ENCODE measurements around the gene SERGEF. TPM values are rescaled to one million over a fixed set of nuclear protein-coding genes. Genes with fewer than 3 reads are reported as not detected.

The SERGEF gene
- total and polyA plus RNA-seq, 4 donors: 20.2 to 85.0 (median 26.9) TPM

DNA sequence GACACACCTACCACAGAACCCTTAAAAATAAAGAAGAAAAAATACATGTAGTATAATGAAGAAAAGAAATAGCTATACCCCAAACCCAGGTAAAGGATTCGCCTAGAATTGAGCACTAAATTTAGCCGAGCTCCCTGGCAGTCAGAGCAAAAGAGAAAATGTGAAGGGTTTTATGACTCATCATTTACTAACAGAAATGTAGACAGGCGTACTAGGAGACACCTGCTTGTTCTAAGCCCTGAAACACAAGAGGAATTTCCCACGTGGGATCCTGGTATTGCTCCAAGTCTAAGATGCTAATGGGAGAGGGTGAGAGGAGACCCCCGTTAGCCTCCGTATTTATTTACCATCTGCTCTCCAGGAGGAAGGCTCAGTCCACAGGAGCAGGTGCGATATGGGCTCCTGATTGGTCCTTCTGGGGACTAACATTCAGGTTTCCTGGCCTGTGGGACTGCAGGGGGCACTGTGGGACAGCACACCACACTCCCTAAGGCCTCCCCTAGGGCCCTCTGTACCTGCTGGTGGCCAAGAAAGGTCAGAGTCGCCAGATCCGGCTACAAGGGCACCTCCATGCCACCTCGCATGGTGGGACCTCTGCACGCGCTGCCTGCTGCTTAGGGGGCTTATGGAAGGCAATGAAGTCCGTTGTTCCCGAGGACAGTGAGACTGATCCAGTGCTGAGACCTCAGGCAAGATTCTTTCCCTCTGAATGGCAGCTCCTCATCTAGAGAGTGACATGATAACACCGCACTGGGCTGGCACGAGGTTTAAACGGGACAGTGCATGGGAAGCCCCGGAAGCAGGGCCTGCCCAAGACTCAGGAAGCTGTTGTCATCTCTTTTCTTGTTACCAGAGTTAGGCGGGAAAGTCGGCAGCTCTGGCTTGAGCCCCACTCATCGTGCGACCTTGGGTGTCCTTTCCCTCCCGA is 252.5 kb downstream of the SERGEF start:
- 56 to 63% methylated on average over 23 of the region's 23 CpGs for WGBS, 2 donors
- Histone ChIP-seq H3K9ac (ENCODE audit: insufficient read depth in 1 of 2, low read length in 2 of 2) (no peak overlapping the region), H3K4me3 (no peak overlapping the region), H3K27me3 (ENCODE audit: control insufficient read depth in 3 of 3, insufficient read depth in 3 of 3, low read length in 2 of 3) (no peaks in the 10 kb centered on the region), H3K9me3 (ENCODE audit: control insufficient read depth in 4 of 4, insufficient read depth in 3 of 4, low read length in 3 of 4) (no peaks in the 10 kb centered on the region), H3K27ac (ENCODE audit: low read depth in 1 of 2, low read length in 1 of 2) (no peak overlapping the region), H3K4me1 (ENCODE audit: control insufficient read depth in 5 of 5, insufficient read depth in 5 of 5, low read length in 5 of 5) (no peaks in the 10 kb centered on the region), H3K36me3 (ENCODE audit: control insufficient read depth in 4 of 4, insufficient read depth in 4 of 4, low read length in 4 of 4) (no peaks in the 10 kb centered on the region)
- DNase-seq (peak in 1 of 3 donors; percentile 28), ATAC-seq (ENCODE audit: insufficient read depth, low FRiP score) (peak; percentile 62)
- TF ChIP-seq, protein P1, sequence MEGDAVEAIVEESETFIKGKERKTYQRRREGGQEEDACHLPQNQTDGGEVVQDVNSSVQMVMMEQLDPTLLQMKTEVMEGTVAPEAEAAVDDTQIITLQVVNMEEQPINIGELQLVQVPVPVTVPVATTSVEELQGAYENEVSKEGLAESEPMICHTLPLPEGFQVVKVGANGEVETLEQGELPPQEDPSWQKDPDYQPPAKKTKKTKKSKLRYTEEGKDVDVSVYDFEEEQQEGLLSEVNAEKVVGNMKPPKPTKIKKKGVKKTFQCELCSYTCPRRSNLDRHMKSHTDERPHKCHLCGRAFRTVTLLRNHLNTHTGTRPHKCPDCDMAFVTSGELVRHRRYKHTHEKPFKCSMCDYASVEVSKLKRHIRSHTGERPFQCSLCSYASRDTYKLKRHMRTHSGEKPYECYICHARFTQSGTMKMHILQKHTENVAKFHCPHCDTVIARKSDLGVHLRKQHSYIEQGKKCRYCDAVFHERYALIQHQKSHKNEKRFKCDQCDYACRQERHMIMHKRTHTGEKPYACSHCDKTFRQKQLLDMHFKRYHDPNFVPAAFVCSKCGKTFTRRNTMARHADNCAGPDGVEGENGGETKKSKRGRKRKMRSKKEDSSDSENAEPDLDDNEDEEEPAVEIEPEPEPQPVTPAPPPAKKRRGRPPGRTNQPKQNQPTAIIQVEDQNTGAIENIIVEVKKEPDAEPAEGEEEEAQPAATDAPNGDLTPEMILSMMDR (IDR thresholded peaks at IDR 0.05; ENCODE audit: control extremely low read depth, extremely low read depth): peak; percentile 15

DNA sequence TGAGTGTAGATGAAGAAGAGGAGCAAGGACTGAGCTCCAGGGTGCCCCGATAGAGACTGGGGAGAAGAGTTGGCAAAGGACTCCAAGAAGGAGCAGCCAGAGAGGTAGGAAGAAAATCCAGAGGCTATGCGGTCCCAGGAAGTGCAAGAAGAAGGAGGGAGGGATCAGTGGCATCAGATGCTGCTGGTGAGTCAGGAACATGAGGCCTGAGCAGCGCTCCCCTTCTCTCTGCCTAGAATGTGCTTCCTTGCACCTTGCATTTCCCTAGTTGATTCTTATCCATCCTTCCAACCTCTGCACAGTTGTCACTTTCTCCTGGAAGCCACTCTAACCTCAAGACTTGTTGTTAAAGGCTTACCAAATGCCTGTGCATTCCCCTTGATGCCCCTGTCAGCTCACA is 257.0 kb downstream of the SERGEF start:
- no peak for DNase-seq
- Histone ChIP-seq H3K9me3 (ENCODE audit: control insufficient read depth in 4 of 4, insufficient read depth in 3 of 4, low read length in 3 of 4) (no peaks in the 10 kb centered on the region), H3K4me1 (ENCODE audit: control insufficient read depth in 5 of 5, insufficient read depth in 5 of 5, low read length in 5 of 5) (no peaks in the 10 kb centered on the region), H3K36me3 (ENCODE audit: control insufficient read depth in 4 of 4, insufficient read depth in 4 of 4, low read length in 4 of 4) (no peaks in the 10 kb centered on the region), H3K27ac (ENCODE audit: low read depth in 1 of 2, low read length in 1 of 2) (no peak overlapping the region), H3K9ac (ENCODE audit: insufficient read depth in 1 of 2, low read length in 2 of 2) (no peak overlapping the region), H3K4me3 (no peak overlapping the region), H3K27me3 (ENCODE audit: control insufficient read depth in 3 of 3, insufficient read depth in 3 of 3, low read length in 2 of 3) (peaks cover 0 to 5% (median 0%) of the 10 kb centered on the region in 3 donors)
- 77 to 83% methylated on average over 3 of the region's 3 CpGs for WGBS, 2 donors
- TF ChIP-seq, protein P1 (IDR thresholded peaks at IDR 0.05; ENCODE audit: control extremely low read depth, extremely low read depth): no peak
- no peak for ATAC-seq (ENCODE audit: insufficient read depth, low FRiP score)

DNA sequence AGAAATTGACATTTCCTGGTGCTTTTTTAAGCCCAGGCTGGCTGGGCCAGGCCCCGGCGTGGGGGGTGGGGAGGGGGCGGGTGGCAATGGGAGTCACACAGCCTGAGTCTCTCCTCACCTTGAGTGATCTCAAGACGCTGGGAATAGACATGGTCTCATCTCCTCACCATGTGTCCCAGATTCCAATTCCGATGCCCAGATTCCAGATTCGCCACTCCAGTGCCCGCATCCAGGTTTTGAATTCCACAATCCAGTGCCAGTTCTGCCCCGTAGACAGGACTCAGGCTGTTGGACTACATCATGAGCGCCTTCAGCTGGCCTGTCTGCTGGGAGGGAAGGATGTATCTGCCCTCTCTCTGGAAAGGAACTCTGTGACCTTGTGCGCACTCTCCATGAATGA is 259.2 kb downstream of the SERGEF start:
- ATAC-seq (ENCODE audit: insufficient read depth, low FRiP score) (no peak), DNase-seq (no peak)
- WGBS, 2 donors: 79 to 88% methylated on average over 10 of the region's 10 CpGs
- Histone ChIP-seq H3K4me3 (no peak overlapping the region), H3K9me3 (ENCODE audit: control insufficient read depth in 4 of 4, insufficient read depth in 3 of 4, low read length in 3 of 4) (no peaks in the 10 kb centered on the region), H3K27me3 (ENCODE audit: control insufficient read depth in 3 of 3, insufficient read depth in 3 of 3, low read length in 2 of 3) (peaks cover 0 to 5% (median 0%) of the 10 kb centered on the region in 3 donors), H3K36me3 (ENCODE audit: control insufficient read depth in 4 of 4, insufficient read depth in 4 of 4, low read length in 4 of 4) (no peaks in the 10 kb centered on the region), H3K9ac (ENCODE audit: insufficient read depth in 1 of 2, low read length in 2 of 2) (no peak overlapping the region), H3K4me1 (ENCODE audit: control insufficient read depth in 5 of 5, insufficient read depth in 5 of 5, low read length in 5 of 5) (no peaks in the 10 kb centered on the region), H3K27ac (ENCODE audit: low read depth in 1 of 2, low read length in 1 of 2) (no peak overlapping the region)
- TF ChIP-seq, protein P1 (IDR thresholded peaks at IDR 0.05; ENCODE audit: control extremely low read depth, extremely low read depth): no peak

Measured in lung (tissue), 12 donors.